ENCODE results near the gene ANK3.

The ANK3 gene

DNA sequence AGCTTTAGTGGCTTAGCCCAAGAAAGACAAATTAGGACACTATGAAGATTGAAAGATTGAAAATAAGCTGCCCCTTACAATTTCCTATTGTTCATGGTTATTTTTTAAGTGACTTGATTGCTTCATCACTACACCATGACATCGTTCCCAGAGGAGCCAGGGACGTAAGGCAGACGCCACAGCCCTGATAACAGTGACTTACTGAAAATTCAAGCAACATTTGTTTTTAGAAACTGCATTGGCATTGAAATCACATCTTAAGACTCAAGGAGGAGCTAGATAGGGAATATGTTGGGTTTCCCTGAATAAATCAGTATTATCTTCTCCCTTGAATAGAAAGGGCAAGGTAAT is 38.7 kb upstream of the ANK3 start:
- DNase-seq (ENCODE audit: low read depth), result no peak
- no peak overlapping the region for H3K4me3 ChIP-seq (ENCODE audit: low read length)
- TF ChIP-seq, protein P1, sequence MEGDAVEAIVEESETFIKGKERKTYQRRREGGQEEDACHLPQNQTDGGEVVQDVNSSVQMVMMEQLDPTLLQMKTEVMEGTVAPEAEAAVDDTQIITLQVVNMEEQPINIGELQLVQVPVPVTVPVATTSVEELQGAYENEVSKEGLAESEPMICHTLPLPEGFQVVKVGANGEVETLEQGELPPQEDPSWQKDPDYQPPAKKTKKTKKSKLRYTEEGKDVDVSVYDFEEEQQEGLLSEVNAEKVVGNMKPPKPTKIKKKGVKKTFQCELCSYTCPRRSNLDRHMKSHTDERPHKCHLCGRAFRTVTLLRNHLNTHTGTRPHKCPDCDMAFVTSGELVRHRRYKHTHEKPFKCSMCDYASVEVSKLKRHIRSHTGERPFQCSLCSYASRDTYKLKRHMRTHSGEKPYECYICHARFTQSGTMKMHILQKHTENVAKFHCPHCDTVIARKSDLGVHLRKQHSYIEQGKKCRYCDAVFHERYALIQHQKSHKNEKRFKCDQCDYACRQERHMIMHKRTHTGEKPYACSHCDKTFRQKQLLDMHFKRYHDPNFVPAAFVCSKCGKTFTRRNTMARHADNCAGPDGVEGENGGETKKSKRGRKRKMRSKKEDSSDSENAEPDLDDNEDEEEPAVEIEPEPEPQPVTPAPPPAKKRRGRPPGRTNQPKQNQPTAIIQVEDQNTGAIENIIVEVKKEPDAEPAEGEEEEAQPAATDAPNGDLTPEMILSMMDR (conservative IDR thresholded peaks at IDR 0.05; ENCODE audit: low read length), result no peak

DNA sequence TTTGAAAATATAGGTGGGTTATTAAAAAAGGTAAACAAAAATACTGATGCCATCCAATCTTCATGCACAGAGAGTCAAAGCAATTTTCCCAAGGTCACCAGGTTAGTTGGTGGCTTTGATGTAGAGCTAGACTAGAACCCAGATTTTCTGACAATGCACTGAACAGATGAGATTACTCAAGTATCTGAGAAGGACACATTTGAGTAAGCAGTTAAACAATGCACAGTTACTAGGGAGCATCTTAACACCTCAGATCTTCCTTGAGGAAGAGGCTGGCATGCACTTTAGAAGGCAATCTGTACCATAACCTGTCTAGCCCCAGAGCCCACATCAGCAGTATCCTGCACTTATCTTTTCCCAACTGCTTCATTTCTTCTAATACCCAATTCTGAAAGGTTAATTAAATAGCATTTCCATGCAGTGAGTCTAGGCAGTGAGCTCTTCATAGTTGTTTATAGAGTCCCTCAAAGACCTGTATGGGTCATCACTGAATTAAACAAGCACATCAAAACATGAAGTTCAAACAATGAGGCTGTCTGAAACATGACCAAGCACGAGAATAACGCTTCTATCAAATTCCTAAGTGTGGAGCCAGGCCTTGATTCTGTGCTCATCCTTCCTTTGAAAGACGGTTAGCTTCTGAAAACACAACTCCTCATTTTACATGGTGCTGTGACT is 38.2 kb upstream of the ANK3 start:
- TF ChIP-seq, protein P1 (conservative IDR thresholded peaks at IDR 0.05; ENCODE audit: low read length), result no peak
- no peak for DNase-seq (ENCODE audit: low read depth)
- H3K4me3 ChIP-seq (ENCODE audit: low read length), result no peak overlapping the region

DNA sequence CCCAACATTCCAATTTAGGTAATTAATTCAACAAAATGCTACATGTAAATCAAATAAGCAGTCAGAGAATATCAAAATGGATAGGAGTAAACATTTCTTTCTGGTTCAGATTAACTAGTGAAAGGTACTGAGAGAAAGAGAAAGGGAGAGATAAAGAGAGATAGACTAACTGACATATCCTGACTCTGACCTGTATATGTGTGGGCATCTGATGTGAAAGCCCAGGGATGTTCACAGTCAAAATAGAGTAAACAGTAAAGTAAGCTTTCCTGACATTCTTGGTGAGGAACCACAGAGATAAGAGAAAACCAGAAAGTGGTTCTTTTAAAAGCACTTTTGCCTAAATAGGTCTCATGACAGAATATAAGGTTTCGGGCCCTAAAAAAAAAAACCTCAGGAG is 37.5 kb upstream of the ANK3 start:
- no peak for DNase-seq (ENCODE audit: low read depth)
- H3K4me3 ChIP-seq (ENCODE audit: low read length), result no peak overlapping the region
- TF ChIP-seq, protein P1 (conservative IDR thresholded peaks at IDR 0.05; ENCODE audit: low read length), result no peak

DNA sequence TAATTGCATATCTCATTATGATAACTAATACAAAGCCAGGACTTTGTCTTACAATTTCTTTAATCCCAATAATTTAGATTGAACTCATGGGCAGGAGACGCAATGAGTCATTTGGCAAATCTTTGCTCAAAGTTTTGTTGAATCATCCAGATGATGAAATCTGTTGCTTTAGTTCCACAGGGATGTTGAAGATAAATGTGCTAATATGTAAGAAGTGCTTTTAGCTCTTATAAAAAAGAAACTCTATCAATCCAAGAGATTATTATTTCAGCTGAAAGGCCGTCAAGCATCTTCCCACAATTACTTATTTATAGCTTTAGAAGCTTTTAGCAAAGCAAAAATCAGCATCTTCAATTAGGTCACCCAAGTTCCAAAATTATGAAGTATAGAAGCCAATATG is 36.8 kb upstream of the ANK3 start:
- TF ChIP-seq, protein P1 (conservative IDR thresholded peaks at IDR 0.05; ENCODE audit: low read length), result no peak
- DNase-seq (ENCODE audit: low read depth), result peak; percentile 84
- no peak overlapping the region for H3K4me3 ChIP-seq (ENCODE audit: low read length)

DNA sequence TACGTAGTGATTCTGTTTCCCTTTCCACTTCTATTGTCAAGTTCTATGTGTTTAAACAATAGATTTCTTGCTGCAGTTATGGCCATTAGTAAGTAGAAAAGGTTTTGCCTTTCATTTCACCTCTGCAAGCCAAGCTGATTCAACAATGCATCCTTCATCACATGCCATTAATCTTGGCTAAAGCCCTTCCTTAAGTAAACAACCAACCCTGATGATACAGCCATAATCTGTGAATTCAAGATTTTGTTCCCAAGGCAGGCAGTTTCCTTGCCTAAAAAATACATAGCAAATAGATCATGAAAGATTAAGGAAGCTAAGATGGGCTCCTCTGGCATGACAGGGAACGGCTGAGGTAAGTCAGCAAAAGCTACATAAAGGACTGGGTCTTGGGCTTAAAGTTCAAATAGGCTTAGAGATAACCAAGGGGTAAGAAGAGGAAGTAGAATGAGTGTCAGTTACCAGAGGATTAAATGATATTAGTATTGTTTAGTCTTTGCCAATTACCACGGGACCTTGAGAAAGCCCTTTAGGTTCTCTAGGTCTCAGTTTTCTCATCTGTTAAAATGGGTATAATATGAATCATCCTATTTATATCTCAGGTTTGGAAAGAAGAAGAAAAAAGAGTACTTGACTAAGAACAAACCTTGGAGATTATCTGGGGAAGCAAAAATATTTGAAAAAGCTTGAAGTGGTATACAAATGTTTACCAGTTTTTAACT is 35.9 kb upstream of the ANK3 start:
- TF ChIP-seq, protein P1 (conservative IDR thresholded peaks at IDR 0.05; ENCODE audit: low read length), result no peak
- H3K4me3 ChIP-seq (ENCODE audit: low read length), result no peak overlapping the region
- peak; percentile 41 for DNase-seq (ENCODE audit: low read depth)

DNA sequence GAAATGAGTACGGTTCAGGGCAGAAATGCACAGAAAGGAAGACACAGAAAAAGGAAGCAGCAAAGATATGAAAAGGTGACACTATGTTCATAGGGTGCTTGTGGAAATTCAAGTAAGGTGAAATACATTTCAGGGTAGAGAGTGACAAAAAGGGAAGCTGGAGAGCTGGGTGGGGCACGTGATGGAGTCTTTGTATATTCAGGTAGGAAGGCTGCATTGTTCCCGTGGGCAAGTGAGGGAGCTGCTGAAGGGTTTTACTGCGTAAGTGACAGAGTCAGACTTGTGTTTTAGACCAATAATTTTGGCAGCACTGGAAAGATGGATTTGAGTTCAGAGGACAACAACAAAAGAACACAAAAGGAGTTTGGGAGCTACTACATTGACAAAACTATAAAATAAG is 35.3 kb upstream of the ANK3 start:
- DNase-seq (ENCODE audit: low read depth), result no peak
- TF ChIP-seq, protein P1 (conservative IDR thresholded peaks at IDR 0.05; ENCODE audit: low read length), result no peak
- no peak overlapping the region for H3K4me3 ChIP-seq (ENCODE audit: low read length)

DNA sequence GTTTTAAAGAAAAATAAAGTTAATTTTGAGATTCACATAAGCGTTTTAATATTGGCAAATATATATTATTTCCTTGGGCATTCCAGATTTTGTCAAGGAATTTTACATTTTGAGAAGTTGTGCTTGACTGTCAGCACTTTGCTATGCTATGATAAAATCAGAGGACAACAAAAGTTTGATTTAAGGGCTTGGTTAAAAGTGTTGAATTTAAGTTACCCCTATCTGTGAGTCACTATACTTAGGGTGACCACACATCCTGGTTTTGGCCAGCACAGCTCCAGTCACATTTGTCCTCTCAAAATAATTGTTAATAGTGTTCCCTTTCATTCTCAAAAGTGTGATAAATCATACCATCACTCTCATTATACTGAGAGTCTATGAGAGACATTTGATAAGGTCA is 34.2 kb upstream of the ANK3 start:
- no peak overlapping the region for H3K4me3 ChIP-seq (ENCODE audit: low read length)
- TF ChIP-seq, protein P1 (conservative IDR thresholded peaks at IDR 0.05; ENCODE audit: low read length), result no peak
- peak; percentile 35 for DNase-seq (ENCODE audit: low read depth)
